ENCODE results near the gene SF3B1.
"Not testable (repeated sequence)": the region's sequence is repeated elsewhere in the genome, so short reads cannot be mapped to it uniquely, and the experiment has no call there.

Gene SF3B1

GRCh38 chr2:197383825-197384224 lies 51.0 kb downstream of the SF3B1 start:
- no peak for TF ChIP-seq CTCF (IDR thresholded peaks at IDR 0.05; ENCODE audit: low read depth, low read length, missing control alignments)
- no peak for DNase-seq (ENCODE audit: low read depth)
- H3K4me3 ChIP-seq (ENCODE audit: low read depth, low read length), result no peak overlapping the region
- in situ Hi-C loops (cut with HindIII; ENCODE audit: low sequenced_read_pairs), result no loop called here

DNA sequence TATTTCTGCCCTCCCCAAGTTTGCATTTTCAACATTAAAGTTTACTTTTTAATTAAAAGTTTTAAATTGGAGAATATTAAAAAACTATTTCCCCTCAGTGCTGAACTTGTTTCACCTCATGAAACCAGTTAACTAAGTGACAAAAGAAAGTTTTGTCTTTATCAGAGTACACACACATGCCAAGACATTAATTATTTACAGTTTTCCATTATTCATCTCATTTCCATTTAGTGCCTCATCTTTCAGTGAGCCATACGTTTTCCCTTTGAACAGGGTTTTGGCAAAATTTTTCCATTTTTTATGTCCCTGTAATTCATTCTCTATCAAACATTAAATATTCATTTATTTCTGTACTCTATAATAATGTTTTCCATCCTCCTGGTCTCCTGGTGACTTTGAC lies 53.2 kb downstream of the SF3B1 start:
- TF ChIP-seq CTCF (IDR thresholded peaks at IDR 0.05; ENCODE audit: low read depth, low read length, missing control alignments), result no peak

GRCh38 chr2:197379918-197380309 lies 54.9 kb downstream of the SF3B1 start:
- in situ Hi-C loops (cut with HindIII; ENCODE audit: low sequenced_read_pairs), result loop anchor here (5.0 to 10.0 kb wide), 2 partner anchors 188 to 455 kb away; partner anchors contain the start of gene PGAP1
- DNase-seq (ENCODE audit: low read depth); H3K4me3 ChIP-seq (ENCODE audit: low read depth, low read length): not testable (repeated sequence)

More for the DNA sequence above, 53.2 kb downstream of the SF3B1 start:
- no peak for DNase-seq (ENCODE audit: low read depth)
- H3K4me3 ChIP-seq (ENCODE audit: low read depth, low read length), result no peak overlapping the region
- in situ Hi-C loops (cut with HindIII; ENCODE audit: low sequenced_read_pairs), result no loop called here

DNA sequence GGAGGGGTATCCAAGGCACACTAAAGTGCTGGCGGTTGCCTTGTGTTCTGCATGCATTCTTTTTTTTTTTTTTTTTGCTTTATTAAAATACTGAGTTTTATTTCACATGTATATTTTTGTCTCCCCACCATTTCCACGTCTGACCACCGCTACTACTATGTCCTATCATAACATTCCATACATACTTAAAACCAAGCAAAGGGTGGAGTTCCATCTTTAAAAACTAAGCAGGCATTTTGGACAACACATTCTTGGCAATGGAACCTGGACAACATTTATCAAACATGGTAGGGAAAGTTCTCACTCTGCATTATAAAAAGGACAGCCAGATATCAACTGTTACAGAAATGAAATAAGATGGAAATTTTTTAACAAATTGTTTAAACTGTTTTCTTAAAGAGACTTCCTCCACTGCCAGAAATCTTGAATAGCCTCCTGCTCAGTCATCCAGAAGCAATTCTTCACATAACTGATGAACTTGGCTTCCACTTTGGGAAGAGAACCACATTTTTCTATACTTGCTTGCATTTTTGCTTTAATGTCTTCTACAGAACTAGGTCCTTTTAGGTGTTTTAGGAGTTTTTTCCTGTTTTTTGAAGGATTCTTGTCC lies 55.4 kb downstream of the SF3B1 start:
- peak; percentile 57 for DNase-seq (ENCODE audit: low read depth)
- in situ Hi-C loops (cut with HindIII; ENCODE audit: low sequenced_read_pairs), result loop anchor here (5.0 to 10.0 kb wide), 2 partner anchors 187 to 455 kb away; partner anchors contain the start of gene PGAP1
- not testable (repeated sequence) for H3K4me3 ChIP-seq (ENCODE audit: low read depth, low read length)

DNA sequence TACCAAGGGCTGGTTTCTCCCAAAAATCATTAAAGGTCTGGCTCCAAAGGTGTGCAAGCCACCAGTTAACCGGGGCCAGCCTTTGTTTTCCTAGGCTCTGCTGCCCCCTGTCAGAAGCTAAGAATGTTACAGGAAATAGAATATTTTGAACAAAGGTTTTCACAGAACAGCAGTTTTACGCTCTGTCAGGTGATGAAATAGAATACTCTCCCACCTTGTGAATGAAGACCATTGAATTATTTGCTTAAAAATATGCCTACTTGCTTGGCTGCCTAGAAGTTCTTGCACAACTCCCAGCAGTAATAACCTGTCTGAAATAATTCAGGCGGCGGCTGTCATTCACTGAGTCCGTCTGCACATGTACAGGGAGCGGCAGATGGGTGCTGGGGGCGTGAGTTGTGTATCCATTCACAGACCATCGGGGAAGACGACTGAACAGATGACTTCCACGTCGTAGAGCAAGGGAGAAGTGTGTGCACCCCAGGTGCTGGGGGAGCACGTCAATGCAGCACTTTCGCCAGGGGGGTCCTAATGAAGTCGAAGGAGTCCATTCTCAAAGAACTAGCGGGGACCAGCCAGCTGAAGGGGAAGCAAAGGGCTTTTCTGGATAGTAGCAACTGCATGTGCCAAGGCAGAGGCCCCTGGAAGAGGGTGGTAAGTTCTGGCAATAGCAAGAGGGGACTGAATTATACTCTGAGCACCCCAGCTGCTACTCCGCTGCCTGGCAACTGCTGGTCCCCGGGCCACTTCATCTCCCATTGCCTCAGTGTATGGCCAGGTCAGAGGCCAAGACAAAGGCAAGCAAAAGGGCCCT lies 56.1 kb downstream of the SF3B1 start:
- TF ChIP-seq CTCF (IDR thresholded peaks at IDR 0.05; ENCODE audit: low read depth, low read length, missing control alignments), result peak; percentile 63
- peak overlapping the region; percentile 14 for H3K4me3 ChIP-seq (ENCODE audit: low read depth, low read length)
- in situ Hi-C loops (cut with HindIII; ENCODE audit: low sequenced_read_pairs), result loop anchor here (5.0 to 10.0 kb wide), 2 partner anchors 186 to 454 kb away; partner anchors contain the start of gene PGAP1

DNA sequence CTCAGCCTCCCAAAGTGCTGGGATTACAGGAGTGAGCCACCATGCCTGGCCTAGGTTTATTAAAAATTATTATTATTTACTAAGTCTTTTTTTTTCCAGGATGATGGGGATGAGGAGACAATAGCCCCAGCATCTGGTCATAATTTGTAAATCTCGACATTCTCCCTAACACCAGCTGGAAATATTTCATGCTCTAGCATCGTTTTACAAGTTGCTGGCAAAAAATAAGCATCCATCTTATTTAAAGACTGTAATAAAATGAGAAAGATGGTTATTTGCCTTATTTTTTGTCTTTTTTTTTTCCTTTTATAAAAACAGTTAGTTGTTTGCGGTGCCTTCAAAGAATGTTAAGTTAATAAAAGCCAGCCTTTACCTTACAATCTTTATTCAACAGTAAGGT lies 56.7 kb downstream of the SF3B1 start:
- H3K4me3 ChIP-seq (ENCODE audit: low read depth, low read length), result no peak overlapping the region
- no peak for DNase-seq (ENCODE audit: low read depth)
- in situ Hi-C loops (cut with HindIII; ENCODE audit: low sequenced_read_pairs), result loop anchor here (5.0 to 10.0 kb wide), 2 partner anchors 186 to 453 kb away; partner anchors contain the start of gene PGAP1
- no peak for TF ChIP-seq CTCF (IDR thresholded peaks at IDR 0.05; ENCODE audit: low read depth, low read length, missing control alignments)

More for the DNA sequence above, 56.1 kb downstream of the SF3B1 start:
- DNase-seq (ENCODE audit: low read depth), result peak; percentile 42

GRCh38 chr2:197377670-197378069 lies 57.2 kb downstream of the SF3B1 start:
- in situ Hi-C loops (cut with HindIII; ENCODE audit: low sequenced_read_pairs), result loop anchor here (5.0 to 10.0 kb wide), 2 partner anchors 185 to 453 kb away; partner anchors contain the start of gene PGAP1
- no peak for TF ChIP-seq CTCF (IDR thresholded peaks at IDR 0.05; ENCODE audit: low read depth, low read length, missing control alignments)
- no peak for DNase-seq (ENCODE audit: low read depth)
- H3K4me3 ChIP-seq (ENCODE audit: low read depth, low read length), result no peak overlapping the region

Data from astrocyte of the cerebellum (primary cell).